NCI-H460 (cell line): ENCODE measurements around the gene KRT79. TPM values are rescaled to one million over a fixed set of nuclear protein-coding genes. Genes with fewer than 3 reads are reported as not detected.
"Not testable (repeated sequence)": the region's sequence is repeated elsewhere in the genome, so short reads cannot be mapped to it uniquely, and the experiment has no call there.

Source experiments
- DNase-seq: peaks from one replicate; pipeline ENCODE4 v3.0.0-alpha.2; 2016; ENCODE audit warnings: low read depth; ENCODE audit errors: extremely low read depth
- total RNA-seq: library from RNA; depleted of rRNA; stranded (reverse); fragments of >200 nt; shearing (Covaris generic); gene quantifications from 2 replicates; pipeline ENCODE4 v1.2.3, GENCODE V29; 2014

The KRT79 gene
- total RNA-seq, 1 experiment from 2014 or later, result not detected

DNA sequence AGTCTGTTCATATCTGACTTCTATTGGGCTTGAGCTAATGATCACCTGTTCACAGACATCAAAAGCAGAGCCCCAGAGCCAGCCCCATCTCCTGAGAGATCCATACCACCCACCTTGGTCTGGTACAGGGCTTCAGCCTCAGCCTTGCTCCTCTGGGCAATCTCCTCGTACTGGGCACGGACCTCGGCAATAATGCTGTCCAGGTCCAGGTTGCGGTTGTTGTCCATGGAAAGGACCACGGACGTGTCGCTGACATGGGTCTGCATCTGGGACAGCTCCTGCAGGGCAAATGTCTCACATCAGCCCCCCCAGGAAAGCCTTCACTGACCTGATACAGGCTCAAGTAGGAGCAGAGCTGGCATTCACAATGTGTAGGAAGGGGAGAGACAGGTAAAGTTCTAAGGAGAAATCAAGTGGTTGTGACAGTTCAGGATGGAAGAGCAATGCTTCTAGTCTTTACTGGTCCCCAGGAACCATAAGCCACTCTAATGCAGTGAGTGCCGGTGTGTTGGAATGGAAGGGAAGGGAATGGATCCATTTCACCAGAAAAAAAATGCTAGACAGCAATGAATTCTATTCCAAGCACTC is 25.4 kb downstream of the KRT79 start:
- DNase-seq, result no peak

DNA sequence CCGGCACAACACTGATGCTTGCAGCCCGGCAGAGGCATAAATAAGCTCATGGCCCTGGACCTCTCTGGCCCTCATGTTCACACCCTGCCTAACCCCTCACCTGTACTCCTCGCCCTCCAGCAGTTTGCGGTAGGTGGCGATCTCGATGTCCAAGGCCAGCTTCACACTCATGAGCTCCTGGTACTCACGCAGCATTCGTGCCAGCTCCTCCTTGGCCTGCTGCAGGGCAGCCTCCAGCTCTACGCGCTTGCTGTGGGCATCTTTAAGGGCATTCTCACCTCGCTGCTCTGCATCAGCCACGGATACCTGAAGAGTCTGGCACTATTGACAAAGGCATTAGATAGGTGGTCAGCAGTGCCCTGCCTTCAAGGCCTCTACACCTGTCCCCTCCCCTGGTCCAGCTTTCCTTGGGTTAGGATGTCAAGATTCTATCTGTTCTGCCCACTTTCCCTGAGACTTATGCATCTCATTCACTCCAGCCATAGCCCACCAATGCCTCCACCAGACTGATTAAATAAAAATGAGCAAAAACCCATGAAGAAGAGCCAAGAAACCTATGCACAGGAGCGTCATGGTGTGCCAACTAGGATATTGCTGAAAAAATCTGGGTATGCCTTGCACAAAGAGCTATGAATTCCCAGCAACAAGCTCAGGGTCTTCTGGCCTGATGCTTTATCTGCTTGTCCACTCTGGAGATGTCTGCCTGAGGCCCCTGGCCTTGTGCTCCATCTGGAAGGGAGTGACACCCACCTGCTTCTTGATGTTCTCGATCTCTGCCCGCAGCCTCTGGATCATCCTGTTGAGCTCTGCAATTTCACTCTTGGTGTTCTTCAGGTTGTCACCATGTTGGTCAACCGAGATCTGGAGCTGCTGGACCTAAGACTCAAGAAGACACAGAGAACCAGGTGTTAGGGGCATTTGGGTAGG is 26.3 kb downstream of the KRT79 start:
- no peak for DNase-seq

- no peak for DNase-seq
Observed at GRCh38 chr12:52806821-52807543, 27.1 kb downstream of the KRT79 start.

DNA sequence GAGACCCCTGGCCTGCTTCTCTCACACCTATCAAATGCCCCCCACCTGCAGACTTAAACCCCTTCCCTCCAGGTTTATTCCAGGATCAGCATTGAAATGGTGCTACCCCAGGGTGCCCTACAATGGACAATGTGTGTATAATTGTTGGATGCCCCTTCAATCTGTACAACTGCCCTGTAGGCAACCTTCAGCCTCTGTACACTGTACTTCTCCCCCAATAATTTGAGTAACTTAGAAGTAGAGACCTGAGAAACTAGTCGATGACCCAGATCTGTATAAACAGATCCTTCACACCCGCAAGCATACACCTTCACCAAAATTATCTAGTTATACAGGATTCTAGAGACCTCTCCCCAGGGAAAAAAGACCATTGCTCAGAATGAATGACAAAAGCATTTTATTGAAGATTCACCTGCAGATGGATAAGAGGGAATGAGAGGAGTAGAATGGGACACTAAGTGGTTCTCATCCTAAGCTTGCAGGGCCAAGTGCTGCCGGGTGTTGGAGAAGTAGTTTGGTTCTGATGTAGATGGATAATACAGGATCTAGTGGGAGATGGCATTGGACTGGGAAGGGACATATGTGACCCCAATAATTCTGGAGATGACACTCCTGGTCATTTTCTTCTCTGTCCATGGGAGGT is 27.8 kb downstream of the KRT79 start:
- no peak for DNase-seq

GRCh38 chr12:52805739-52806138 is 28.4 kb downstream of the KRT79 start:
- no peak for DNase-seq

GRCh38 chr12:52805000-52805399 is 29.1 kb downstream of the KRT79 start:
- no peak for DNase-seq

- no peak for DNase-seq
Observed at GRCh38 chr12:52802442-52802841, 31.7 kb downstream of the KRT79 start.

DNA sequence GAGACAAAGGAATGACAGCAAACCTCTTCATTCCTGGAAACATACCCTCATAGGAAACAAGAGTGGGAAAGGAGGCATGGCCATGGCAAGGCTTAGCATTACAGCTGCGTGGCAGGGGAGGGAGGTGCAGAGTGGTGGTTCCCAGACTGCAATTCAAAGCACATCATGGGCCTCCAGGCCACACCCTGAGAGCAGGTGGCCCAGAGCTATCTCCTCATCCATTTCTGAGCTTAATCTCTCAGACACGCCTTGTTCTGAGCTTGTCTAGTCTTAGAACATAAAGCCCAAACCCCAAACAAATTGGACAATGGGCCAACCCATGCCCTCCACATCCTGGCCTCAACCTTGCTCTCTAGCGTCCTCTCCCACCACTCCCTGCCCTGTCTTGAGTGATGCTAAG is 32.3 kb downstream of the KRT79 start:
- DNase-seq, result no peak

- DNase-seq, result no peak
Observed at GRCh38 chr12:52800259-52800917, 33.7 kb downstream of the KRT79 start.

DNA sequence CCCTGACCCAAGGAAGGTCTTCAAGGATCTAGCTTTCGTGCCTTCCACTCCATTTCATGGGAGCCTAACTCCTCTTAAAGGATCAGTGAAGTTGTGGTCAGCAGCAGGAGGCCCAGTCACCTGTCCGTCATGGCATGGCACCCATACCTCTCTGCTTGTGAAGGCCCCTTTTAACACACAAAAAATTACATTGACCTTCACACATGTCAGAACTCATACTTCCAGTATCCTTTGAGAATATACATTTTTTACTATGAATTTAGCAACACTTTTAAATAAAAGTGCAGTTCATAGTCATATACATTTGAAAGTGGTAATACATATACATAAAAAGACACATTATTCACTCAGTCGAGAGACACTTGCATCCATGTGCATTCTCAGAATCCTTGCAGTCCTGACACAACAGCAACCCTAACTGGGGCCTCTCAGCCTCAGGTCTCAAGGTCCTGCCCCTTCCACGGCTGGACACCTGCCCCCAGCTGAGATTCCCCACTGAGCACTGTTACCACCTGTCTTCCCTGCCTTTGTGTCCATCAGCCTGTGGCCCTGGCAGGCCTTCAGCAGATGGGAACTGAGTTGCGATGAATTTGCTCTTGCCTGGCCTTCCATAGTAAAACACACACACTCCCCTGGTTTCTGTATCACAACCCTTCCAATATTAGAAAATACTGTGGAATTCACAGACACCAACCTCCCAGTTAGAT is 34.5 kb downstream of the KRT79 start:
- no peak for DNase-seq

GRCh38 chr12:52798671-52799504 is 35.2 kb downstream of the KRT79 start:
- peak; percentile 36 for DNase-seq

DNA sequence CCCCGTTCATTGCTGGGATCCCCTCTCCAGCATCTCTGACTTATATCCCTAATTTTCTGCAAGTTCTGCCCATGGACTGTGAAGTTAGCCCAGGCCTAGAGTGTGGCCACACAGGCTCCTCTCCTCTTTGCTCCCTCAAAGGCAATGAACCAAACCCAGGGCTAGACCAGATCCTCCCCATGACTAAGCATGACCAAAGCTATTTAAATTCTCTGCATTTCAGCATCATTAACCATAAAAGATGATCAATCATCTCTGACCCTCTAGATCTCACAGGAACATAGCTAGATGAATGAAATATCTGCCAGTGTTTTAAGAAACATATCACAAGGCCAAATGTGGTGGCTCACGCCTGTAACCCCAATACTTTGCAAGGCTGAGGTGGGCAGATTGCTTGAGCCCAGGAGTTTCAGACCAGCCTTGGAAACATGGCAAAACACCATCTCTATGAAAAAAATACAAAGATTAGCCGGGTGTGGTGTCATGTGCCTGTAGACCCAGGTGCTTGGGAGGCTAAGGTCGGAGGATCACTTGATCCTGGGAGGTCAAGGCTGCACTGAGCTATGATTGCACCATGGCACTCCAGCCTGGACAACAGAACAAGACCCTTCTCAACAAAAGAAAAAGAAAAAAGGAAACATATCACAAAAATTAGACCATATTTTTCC is 36.0 kb downstream of the KRT79 start:
- DNase-seq, result no peak

DNA sequence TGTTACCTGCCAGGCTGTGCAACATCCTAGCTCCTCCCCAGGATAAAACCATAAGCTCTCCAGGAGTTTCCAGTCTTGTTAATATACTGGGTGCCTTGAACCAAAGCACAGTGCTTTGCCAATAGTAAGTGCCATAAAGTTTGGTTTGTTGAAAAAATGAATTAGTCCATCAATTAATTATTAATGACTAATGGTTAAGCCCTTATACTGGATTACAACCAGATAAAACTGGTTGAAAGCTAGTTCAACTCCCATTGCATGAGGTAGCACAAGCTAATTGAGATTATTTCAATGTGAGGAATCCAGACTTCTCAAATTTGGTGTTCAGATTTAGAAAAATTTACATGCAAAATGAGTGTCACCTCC is 36.6 kb downstream of the KRT79 start:
- DNase-seq, result no peak

- no peak for DNase-seq
Observed at GRCh38 chr12:52796839-52797528, 37.1 kb downstream of the KRT79 start.

GRCh38 chr12:52796429-52796794 is 37.7 kb downstream of the KRT79 start:
- DNase-seq, result no peak

- DNase-seq, result no peak
Observed at GRCh38 chr12:52795694-52796428, 38.2 kb downstream of the KRT79 start, which contains the start of gene KRT3. Gene KRT3 (minus strand): TSS chr12:52796117. CDS start chr12:52796042, 75 bp downstream.

- not testable (repeated sequence) for DNase-seq
Observed at GRCh38 chr12:52795332-52795674, 38.8 kb downstream of the KRT79 start.
